Right renal pelvis (tissue), 4 donors: ENCODE measurements around the gene ZNF621. TPM values are rescaled to one million over a fixed set of nuclear protein-coding genes. Genes with fewer than 3 reads are reported as not detected.
"Not testable (repeated sequence)": the region's sequence is repeated elsewhere in the genome, so short reads cannot be mapped to it uniquely, and the experiment has no call there.

Source experiments
- DNase-seq, 4 donors: peaks; one replicate each; pipeline ENCODE4 v3.0.0-alpha.2; 2013; ENCODE audit warnings: low read depth in 4 of 4, low spot score in 3 of 4, missing footprints in 1 of 4
- polyA plus RNA-seq, 4 donors: library from polyadenylated mRNA; unstranded; fragments of 120-200 nt; gene quantifications; one replicate each; pipeline ENCODE4 v1.2.1, GENCODE V29; 2013; ENCODE audit not compliant: insufficient read length in 4 of 4

ZNF621 gene
- polyA plus RNA-seq, 4 donors: 21.8 to 30.7 (median 24.5) TPM

DNA sequence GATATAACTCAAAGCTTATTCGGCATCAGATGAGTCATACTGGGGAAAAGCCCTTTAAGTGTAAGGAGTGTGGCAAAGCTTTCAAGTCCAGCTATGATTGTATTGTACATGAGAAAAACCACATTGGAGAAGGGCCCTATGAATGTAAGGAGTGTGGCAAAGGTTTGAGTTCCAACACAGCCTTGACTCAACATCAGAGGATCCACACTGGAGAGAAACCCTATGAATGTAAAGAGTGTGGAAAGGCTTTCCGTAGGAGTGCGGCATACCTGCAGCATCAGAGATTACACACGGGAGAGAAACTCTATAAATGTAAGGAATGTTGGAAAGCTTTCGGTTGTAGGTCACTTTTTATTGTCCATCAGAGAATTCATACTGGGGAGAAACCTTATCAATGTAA, 7.5 kb downstream of the ZNF621 start:
- DNase-seq: no peak

DNA sequence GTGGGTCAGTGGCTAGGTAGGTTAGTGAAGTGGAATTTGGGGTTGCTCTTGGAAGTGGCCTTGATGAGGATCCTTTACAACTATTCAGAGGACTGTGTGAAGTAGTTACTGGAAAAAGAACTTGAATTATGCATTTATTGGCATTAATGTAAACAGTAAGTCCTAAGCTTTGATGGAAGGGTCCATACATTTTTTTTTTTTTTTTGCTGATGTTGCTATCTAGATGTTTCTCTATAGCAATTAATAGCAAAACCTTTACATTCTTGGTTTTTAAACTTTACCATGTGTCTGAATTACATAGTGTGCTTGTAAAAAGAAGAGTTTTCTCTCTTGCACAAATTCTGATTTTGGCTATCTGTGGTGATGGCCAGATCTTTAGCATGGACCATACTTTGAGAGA, 9.5 kb downstream of the ZNF621 start:
- no peak for DNase-seq

DNA sequence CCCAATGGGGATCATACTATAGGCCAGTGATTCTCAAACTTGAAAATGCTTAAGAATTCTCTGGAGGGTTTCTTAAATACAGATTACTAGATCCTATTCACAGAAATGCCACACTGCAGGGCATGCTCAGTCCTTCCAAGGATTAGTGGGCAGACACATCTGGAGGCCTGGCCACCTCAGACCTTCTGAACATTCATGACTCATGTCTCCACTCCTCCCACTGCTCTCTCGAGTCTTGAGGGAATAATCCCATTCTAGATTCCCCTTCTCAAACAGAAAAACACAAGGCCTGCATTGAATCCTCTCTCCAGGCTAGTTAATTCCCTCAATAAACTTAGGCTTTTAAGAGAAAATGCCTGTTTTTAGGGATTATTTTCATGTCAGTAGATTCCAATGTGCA, 22.1 kb downstream of the ZNF621 start:
- no peak for DNase-seq

DNA sequence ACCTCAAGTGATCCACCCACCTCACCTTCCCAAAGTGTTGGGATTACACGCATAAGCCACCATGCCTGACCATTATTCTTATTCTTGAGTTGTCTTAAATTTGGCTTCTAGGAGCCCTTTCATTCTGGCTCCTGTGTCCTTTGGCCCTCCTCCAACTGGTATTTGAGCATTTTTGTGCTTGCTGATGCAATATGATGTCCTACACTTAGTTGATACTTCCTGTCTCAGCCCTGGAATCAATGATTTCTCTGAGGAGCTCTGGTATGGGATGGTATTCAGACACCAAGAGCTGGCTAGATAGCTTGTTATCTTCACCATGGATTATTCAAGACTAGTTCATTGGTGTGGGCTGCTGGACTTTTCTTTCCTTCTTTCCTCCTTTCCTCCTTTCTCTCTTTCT, 25.4 kb downstream of the ZNF621 start:
- DNase-seq: no peak

DNA sequence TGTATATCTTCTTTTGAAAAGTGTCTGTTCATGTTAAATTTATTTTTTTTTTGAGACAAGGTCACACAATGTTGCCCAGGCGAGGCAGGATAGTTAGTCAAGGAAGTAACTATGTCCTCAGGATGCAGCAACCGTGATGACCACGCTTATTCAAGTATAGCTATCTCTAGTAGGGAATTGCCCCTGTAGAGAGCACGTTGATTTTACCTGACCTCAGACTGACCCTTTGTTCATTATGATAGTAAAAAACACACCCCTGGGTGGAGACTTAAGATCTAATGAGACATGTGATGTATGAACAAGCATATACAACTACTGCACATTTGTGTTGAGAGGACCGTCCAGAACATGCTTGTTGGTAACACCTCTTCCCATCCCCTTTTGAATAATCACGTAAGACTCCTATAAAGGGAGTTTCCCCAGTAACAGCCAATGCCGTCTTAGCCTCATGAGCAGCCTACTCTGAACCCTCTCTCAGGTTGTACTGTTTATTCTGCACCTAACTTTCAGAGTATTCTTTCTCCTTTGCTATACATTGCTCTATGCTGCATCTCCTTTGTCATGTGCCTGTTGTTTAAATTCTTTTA, 32.9 kb downstream of the ZNF621 start:
- no peak for DNase-seq

DNA sequence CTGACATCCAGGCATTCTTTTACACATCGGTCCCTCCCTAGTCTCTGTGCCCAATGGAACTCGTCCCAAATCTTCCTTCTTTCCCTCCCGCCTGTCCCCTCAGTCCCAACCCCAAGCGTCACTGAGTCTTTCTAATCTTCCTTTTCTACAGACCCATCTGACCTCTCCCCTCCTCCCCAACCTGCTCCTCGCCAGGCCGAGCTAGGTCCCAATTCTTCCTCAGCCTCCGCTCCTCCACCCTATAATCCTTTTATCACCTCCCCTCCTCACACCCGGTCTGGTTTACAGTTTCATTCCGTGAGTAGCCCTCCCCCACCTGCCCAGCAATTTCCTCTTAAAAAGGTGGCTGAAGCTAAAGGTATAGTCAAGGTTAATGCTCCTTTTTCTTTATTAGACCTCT, 37.7 kb downstream of the ZNF621 start:
- not testable (repeated sequence) for DNase-seq

DNA sequence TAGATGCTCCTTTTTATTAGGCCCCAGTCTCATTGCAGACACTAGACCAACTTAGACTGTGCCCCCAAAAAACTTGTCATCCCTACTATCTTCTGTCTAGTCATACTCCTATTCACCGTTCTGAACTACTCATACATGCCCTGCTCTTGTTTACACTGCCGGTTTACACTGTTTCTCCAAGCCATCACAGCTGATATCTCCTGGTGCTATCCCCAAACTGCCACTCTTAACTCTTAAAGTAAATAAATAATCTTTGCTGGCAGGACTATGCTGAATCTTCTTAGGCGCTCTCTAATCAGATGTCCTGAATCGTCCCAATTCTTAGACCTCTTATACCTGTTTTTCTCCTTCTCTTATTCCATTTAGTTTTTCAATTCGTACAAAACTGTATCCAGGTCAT, 40.9 kb downstream of the ZNF621 start:
- DNase-seq: not testable (repeated sequence)

DNA sequence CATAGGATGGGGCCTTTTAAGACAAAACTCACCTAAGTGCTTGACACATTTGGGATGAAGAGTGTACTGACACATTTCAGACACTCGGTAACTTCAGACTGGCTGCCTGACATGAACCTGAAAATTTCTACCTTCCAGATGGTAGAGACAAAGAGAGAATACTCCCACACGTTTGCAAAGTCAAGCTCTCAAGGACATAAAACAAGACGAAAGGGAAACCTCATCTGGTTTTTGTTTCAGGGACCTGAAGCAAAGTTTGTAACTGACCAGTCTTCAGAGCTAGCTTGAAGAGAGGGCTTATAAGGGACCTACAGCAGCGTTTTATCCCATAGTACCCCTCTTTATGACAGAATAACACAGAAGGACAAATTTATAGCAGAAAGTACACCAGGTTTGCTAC, 41.9 kb downstream of the ZNF621 start:
- DNase-seq: no peak

DNA sequence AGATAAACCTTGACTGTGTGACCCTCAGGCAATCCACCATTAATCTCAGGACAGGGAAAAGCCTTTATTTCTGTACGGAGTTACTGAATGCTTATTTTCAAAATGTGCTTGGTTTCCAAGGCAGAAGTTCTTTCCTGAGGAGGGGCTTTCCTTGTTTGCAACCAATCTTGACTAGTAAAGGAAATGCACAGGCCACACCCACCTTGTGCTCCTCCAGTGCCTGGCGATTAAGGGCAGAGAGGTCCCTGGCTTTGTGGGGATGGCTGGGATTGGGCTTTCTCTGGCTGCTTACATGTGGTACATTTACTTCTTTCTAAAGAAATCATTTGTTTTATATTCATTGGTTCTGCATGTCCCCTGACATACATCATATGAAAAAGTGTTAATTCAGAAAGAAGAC, 47.8 kb downstream of the ZNF621 start:
- no peak for DNase-seq

DNA sequence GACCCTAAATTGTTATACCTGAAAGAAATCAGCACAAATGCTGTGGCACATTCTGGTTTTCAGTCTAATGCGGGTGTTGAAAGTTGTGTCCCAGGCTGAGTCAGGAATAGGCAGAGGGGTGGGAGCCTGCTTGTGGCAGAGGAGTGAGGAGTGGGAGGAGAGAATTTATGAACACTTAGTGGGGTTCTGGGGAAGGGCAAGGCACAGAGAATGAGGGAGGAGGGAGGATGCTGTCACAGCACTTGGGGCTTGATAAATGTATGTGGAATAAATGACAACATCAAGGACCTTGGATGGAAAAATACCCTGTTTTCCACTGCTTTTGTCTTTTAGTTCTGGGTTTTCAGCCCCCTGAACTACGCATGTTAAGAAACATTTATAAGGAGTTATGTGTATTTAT, 49.3 kb downstream of the ZNF621 start:
- no peak for DNase-seq

DNA sequence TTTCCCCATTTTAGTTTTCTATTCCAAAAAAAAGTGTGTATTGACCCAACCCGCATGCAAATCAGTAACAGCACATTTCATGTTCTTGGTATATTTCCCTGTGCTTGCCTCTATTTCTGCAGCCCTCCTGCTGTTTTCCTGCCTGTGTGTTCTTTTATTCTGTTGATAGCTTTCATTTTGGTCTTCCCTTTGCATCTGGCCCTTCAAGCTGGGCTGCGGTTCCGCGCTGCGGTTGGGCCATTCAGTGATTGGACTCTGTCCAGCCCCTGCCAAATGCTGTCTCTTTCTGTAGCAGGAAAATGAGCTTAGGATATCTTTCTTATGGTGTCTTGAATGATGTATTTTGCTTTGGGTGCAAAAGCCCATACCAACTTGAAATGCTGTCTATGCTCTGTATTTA, 49.9 kb downstream of the ZNF621 start:
- no peak for DNase-seq

DNA sequence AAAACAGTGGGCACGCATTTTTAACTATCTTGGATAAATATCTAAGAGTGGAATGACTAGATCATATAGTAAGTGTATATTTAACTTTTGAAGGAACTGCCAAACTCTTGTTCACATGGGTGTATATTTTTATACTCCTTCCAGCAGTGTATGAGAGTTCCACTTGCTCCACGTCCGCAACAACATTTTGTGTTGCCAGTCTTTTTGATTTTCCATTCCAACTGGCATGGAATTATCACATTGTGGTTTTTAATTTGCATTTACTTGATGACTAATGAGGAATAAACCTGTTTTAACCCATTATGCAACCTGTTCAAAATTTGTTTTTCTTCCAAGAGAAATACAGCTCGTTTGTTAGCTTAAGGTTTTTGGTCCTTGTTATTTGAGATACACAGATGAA, 51.6 kb downstream of the ZNF621 start:
- no peak for DNase-seq

DNA sequence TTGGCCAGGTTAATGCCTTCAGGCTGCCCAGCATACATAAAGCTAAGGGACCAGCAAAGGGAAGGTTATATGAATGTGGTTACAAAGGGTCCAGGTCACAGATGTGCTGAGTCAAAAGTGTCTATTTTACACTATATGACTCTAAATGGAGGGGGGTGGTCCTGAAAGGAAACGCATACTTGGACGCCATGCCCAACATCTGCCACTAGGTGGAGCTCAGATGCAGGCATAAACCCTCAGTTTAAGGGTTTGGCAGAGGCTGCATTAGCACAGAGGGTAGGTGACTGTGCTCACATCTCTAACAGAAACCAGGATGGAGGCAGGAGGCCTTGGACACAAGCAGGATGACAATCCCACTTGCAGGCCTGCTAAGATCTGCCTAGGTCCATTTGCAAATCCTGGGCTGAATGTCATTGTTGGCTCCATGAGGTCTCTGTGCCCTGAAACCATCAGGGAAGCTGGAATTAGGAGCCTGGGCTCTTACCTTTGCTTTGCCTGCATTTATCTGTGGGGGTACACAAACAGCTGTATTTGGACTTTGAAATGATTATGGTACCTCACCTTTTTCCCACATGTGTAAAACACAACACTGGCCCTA, 55.8 kb downstream of the ZNF621 start:
- peak; percentile 49 to 65 (median 60) for DNase-seq

DNA sequence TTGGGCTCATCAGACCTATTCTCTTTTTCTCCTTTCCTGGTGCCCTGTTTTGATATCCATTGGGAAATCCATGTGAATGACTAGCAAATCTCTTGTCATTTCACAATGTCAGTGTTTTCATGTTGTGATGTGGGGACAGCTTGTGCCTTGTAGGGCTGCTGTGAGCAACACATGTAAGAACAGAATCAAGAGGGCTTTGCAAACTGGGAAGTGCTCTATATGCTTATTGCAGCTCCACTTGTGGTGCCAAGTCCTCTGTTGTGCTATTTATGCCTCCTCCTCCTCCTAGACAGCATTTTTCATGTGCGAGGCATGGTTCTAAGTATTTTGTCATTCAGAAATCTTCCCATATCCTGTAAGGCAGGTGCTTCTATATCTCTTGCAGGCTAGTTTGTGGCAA, 56.4 kb downstream of the ZNF621 start:
- no peak for DNase-seq

DNA sequence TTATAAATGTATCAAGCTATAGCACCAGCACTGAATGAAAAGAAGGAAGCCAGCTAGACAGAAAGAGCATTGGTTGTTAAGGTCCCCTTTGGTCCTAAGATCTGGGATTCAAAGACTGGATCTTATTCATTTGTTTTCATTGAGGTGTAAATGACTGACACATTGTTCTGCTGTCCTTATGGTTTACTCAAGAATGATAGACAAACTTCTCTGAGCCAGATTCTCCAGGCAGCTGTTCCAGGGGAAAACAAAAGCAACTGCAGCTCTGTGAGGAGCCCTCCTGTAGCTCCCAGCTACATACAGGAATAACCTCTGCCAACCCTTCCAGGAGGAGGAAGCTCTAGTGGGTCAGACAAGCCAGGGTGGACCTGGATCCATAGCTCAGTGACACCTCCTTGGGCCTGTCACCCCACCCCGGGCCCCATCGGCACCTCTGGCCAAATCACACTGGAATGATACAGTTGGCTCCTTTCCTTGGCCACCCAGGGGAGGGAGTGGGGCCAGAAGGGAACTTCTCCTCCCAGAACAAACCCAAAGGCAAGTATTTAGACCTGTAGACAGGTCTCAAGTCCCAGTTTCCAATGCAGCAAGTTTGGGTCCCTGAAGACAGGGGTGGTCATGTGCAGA, 57.8 kb downstream of the ZNF621 start:
- DNase-seq: no peak

DNA sequence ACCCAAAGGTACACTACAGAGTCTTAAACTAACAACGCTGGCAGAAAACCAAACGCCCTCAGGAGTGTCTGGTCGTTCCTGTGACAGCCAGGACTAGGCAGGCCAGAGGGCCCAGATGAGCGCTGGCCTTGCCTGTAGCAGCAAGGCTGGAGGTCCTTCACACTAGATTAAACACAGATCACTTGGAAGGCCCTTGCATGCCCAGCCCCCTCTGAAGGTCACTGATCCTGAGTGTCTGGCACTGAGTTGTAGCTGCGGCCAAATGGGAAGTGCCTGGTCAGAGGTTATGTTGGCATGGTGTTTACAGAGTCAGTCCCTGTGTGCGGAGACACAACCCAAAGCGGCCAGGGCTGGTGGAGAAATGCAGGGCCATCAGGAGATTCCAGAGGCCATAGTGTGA, 58.9 kb downstream of the ZNF621 start:
- DNase-seq: no peak

DNA sequence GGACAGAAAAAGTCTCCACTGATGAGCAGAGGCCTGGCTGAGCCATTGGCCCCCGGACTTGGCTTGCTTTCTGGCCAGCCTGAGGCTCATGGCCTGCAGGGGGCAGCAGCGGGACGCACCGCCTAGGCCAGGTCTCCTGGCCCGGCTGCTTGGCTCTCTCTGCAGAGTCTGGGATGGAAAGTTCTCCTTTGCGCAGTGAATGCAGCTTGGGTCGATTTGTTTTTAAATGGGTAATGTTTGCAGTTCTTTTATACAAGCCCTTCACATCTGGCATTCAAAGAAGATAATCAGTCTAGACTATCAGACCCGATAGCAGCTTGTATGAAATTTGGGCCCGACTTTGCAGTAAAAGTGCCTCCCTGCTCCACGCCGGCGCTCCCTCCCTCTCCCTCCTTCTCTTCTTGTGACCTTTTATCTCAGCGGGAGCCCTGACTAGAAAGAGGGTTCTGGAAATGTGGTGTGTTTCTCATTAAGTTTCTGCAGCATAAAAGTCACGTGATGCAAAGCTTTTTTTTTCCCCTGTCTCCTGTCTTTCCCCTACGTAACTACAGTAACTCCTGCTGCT, 59.9 kb downstream of the ZNF621 start:
- DNase-seq: peak; percentile 63 to 81 (median 70)

DNA sequence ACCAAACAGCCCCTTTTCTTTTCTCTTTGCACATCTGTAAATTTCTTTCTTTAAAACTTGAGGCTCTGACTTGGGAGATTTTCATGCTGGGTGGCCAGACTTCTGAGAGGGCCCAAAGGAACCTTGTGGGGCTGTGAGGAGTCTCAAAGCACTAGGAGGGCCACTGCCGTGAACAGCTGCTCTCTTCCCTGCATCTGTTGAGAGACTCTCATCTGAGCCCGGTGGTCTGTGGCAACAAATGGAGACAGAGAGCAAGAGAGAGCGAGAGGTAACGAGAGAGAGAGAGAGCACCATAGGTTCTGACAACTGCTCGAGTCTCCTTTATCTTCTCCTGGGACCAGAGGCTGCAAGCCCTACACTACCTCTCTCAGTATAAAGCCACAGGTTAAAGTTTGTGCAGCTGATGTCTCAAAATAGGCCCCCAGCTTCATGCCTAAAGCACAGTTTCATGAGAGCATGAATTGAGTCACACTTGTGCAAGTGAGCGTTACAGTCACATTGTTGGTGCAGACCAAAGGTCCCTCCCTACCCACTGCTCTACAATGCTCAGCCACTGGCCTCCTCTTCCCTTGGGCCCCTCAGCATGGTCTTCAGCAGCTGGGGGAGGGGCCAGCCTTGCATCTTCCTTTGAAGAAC, 60.7 kb downstream of the ZNF621 start:
- DNase-seq: no peak

DNA sequence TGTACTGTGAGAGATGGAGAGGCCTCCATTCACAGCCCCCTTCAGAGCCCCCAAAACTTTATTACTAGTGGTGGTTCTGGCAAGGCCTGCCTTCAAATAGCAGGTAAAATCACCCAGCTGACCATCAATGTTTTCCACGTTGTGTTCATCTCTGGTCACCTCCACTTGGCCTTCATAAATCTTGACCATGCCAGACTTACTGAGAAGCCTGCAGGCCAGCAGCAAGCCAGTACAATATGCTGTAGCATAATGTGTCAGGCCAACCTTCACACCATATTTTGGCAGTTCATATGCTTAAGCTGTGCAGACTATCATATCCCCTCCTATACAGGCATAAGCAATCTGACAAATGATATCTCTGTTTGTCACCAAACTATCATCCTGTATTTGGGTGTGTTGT, 62.1 kb downstream of the ZNF621 start:
- DNase-seq: no peak

DNA sequence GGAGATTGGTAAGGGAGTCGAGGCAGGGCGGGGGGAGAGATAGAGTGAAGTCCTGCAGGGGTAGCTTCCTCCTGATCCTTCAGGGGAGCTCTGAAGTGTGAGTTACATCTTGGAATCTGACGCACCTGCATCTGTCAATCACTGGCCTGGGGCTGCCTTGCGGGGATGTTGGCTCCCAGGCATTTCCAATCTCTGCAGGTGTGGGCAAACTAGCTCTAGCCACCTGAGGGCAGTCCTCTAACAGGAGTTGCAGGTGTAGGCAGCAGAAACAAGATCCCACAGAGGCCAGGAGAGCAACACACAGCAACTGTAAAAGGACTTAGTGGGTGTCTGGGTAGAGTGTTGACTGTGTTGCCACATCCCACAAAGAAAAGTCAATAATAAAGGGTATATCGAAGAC, 63.6 kb downstream of the ZNF621 start:
- DNase-seq: no peak
